C4-2B (cell line): ENCODE measurements around the gene PRTFDC1.

Experiments
- ZFX ChIP-seq: fragments of 450-650 bp; IDR thresholded peaks from 2 replicates; pipeline ENCODE4 v1.6.1; 2017
- TF ChIP-seq, protein P1 (sequence below): fragments of 450-650 bp; conservative IDR thresholded peaks from 2 replicates; pipeline ENCODE4 v1.5.1; 2017; ENCODE audit warnings: mild to moderate bottlenecking

DNA sequence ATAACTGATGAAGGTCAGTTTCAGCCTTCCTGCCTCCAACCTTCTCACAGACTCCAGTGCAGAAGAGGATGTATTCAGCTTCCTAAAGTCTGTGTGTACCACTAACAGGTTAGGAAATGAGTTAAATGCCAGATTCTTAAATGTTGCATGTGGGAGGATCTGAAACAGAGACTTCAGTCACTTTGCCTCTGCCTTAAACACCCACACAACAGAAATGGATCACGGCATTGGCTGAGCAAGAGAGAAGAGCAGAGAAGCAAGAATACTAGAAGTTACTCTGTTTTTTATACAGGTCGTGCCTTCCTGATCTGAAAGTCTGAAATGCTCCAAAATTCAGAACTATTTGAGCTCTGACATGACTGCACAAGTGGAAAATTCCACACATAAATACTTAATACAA, 129.8 kb downstream of the PRTFDC1 start:
- TF ChIP-seq, protein P1, sequence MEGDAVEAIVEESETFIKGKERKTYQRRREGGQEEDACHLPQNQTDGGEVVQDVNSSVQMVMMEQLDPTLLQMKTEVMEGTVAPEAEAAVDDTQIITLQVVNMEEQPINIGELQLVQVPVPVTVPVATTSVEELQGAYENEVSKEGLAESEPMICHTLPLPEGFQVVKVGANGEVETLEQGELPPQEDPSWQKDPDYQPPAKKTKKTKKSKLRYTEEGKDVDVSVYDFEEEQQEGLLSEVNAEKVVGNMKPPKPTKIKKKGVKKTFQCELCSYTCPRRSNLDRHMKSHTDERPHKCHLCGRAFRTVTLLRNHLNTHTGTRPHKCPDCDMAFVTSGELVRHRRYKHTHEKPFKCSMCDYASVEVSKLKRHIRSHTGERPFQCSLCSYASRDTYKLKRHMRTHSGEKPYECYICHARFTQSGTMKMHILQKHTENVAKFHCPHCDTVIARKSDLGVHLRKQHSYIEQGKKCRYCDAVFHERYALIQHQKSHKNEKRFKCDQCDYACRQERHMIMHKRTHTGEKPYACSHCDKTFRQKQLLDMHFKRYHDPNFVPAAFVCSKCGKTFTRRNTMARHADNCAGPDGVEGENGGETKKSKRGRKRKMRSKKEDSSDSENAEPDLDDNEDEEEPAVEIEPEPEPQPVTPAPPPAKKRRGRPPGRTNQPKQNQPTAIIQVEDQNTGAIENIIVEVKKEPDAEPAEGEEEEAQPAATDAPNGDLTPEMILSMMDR, result no peak
- no peak for TF ChIP-seq ZFX
